Tibial nerve (tissue), 4 donors: ENCODE results near the gene SEMA5B. TPM values are rescaled to one million over a fixed set of nuclear protein-coding genes. Genes with fewer than 3 reads are reported as not detected.

Experiments
- DNase-seq, 2 donors: peaks; one replicate each; pipeline ENCODE4 v3.0.0-alpha.2; 2019; ENCODE audit warnings: low spot score in 2 of 2
- H3K27ac ChIP-seq, 4 donors: fragments of 200-600 bp; sonication (generic) in 3 of 4; one replicate each; pipeline ENCODE4 v1.5.1; 2017 to 2019; ENCODE audit warnings: mild to moderate bottlenecking in 1 of 4
- H3K27me3 ChIP-seq, 2 donors: fragments of 200-600 bp; sonication (generic) in 1 of 2; one replicate each; pipeline versions ENCODE4 v1.5.1 to v1.6.0; 2017 to 2019
- H3K36me3 ChIP-seq, 3 donors: fragments of 200-600 bp; sonication (generic); one replicate each; pipeline ENCODE4 v1.5.1; 2018 to 2019
- H3K4me1 ChIP-seq, 4 donors: fragments of 200-600 bp; sonication (generic) in 3 of 4; one replicate each; pipeline ENCODE4 v1.5.1; 2017 to 2019
- H3K4me3 ChIP-seq, 4 donors: fragments of 200-600 bp; sonication (generic) in 3 of 4; one replicate each; pipeline ENCODE4 v1.5.1; 2017 to 2019; ENCODE audit warnings: mild to moderate bottlenecking in 1 of 4, moderate library complexity in 1 of 4
- H3K9me3 ChIP-seq, 4 donors: fragments of 200-600 bp; sonication (generic) in 3 of 4; one replicate each; pipeline ENCODE4 v1.5.1; 2017 to 2019
- EP300 ChIP-seq, 2 donors: sonication (generic); formaldehyde crosslinking; IDR thresholded peaks; one replicate each; pipeline ENCODE4 v1.6.1; 2017; ENCODE audit warnings: antibody characterized with exemption in 2 of 2, mild to moderate bottlenecking in 1 of 2
- POLR2A ChIP-seq, 2 donors: fragments of 450-650 bp; IDR thresholded peaks; one replicate each; pipeline ENCODE4 v1.6.1; 2017; ENCODE audit warnings: antibody characterized with exemption in 2 of 2, mild to moderate bottlenecking in 2 of 2, moderate library complexity in 2 of 2
- WGBS, 2 donors: methylation state at CpG; one replicate each; pipeline ENCODE4 v1.1.5; 2018; 5-methylcytosine and 5-hydroxymethylcytosine counted together
- total RNA-seq, 4 donors: library from RNA; depleted of rRNA; stranded (reverse); fragments of >200 nt; gene quantifications; one replicate each; pipeline ENCODE4 v1.1.0, GENCODE V29; 2016
- TF ChIP-seq, protein P1 (sequence below), 5 experiments: fragments of 200-600 bp in 3 of 5; fragments of 450-650 bp in 2 of 5; sonication (generic) in 3 of 5; IDR thresholded peaks; one replicate each; pipeline ENCODE4 v1.5.1; 2016 to 2019; ENCODE audit warnings: antibody characterized with exemption in 5 of 5, mild to moderate bottlenecking in 3 of 5, moderate library complexity in 2 of 5

Gene SEMA5B
- total RNA-seq, 4 donors from 2014 or later, result 6.7 to 19.7 (median 13.1) TPM

DNA sequence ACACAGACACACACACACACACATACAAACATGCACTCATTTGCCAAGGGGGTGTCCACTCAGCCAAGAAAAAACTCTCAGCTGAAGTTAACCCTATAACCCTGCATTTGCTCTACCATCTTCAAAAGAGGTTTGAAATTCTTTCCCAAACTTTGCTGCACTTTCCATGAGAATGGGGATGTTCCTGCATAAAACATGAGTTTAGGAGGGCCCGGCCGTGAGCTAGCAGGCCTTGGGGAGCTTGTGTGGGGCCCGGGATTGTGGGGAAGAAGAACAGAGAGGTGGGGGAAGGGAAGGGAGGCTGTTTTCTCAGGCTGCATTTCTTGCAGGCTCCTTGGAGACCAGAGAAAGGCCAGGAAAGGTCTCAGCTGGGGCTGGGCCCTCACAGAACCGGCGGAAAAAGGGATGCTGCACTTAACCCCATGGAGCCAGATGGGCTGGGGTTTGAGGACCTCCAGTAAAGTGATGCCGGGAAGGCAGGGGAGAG is 40.8 kb downstream of the SEMA5B start:
- Histone ChIP-seq H3K27ac (no peak overlapping the region), H3K4me1 (peaks cover 0 to 30% (median 0%) of the 10 kb centered on the region in 4 donors), H3K4me3 (no peak overlapping the region), H3K27me3 (no peaks in the 10 kb centered on the region), H3K9me3 (no peaks in the 10 kb centered on the region), H3K36me3 (no peaks in the 10 kb centered on the region)
- 43 to 48% methylated on average over 6 of the region's 6 CpGs for WGBS, 2 donors
- no peak for TF ChIP-seq POLR2A (IDR thresholded peaks at IDR 0.05)
- TF ChIP-seq, protein P1, sequence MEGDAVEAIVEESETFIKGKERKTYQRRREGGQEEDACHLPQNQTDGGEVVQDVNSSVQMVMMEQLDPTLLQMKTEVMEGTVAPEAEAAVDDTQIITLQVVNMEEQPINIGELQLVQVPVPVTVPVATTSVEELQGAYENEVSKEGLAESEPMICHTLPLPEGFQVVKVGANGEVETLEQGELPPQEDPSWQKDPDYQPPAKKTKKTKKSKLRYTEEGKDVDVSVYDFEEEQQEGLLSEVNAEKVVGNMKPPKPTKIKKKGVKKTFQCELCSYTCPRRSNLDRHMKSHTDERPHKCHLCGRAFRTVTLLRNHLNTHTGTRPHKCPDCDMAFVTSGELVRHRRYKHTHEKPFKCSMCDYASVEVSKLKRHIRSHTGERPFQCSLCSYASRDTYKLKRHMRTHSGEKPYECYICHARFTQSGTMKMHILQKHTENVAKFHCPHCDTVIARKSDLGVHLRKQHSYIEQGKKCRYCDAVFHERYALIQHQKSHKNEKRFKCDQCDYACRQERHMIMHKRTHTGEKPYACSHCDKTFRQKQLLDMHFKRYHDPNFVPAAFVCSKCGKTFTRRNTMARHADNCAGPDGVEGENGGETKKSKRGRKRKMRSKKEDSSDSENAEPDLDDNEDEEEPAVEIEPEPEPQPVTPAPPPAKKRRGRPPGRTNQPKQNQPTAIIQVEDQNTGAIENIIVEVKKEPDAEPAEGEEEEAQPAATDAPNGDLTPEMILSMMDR (IDR thresholded peaks at IDR 0.05), result no peak
- no peak for TF ChIP-seq EP300 (IDR thresholded peaks at IDR 0.05)
- DNase-seq, result no peak

DNA sequence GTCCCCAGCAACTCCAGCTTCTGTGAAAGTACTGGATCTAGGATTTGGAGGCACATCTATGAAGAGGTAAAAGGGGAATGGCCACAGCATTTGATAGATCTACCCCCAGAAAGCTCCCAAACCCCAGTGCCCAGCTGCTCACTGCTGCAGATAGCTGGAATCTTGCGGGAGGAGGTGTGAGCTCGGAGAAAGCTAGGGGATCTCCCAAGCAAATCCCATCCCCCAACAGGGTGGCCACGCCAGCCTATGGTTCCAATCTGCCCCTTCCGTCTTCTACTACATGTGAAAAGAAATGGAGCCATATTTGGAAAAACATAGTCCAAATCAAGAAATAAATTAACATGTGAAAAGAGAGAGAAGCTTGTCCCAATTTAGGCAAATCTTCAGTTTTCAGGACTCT is 42.0 kb downstream of the SEMA5B start:
- 67 to 70% methylated on average over 4 of the region's 4 CpGs for WGBS, 2 donors
- Histone ChIP-seq H3K27me3 (no peaks in the 10 kb centered on the region), H3K36me3 (no peaks in the 10 kb centered on the region), H3K27ac (no peak overlapping the region), H3K9me3 (no peaks in the 10 kb centered on the region), H3K4me1 (peaks cover 0 to 30% (median 0%) of the 10 kb centered on the region in 4 donors), H3K4me3 (no peak overlapping the region)
- TF ChIP-seq EP300 (IDR thresholded peaks at IDR 0.05), result no peak
- DNase-seq, result no peak

DNA sequence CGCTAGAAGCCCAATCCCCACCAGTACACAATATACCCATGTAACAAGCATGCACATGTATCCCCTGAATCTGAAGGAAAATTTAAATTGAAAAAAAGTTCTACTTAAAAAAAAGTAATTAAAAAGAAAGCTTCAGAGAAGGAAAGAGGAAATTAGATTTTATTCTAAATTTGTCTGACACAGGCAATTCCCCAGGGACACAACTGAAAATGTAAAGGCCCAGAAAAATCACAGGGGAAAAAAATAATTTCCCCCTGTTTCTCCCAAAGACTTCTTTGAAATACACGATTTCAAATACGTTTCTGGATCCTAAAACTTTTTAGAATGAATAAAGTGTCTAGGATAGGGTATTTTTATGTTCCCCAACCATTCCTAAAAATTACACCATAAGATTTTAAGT is 42.9 kb downstream of the SEMA5B start:
- H3K36me3 ChIP-seq, result no peaks in the 10 kb centered on the region
- WGBS, 2 donors, result 80 to 86% methylated on average over 3 of the region's 3 CpGs
- no peak overlapping the region for H3K27ac ChIP-seq
- H3K27me3 ChIP-seq, result no peaks in the 10 kb centered on the region
- peaks cover 0 to 31% (median 0%) of the 10 kb centered on the region in 4 donors for H3K4me1 ChIP-seq
- no peak for DNase-seq
- H3K9me3 ChIP-seq, result no peaks in the 10 kb centered on the region
- no peak overlapping the region for H3K4me3 ChIP-seq
- no peak for TF ChIP-seq EP300 (IDR thresholded peaks at IDR 0.05)
- TF ChIP-seq, protein P1 (IDR thresholded peaks at IDR 0.05), result no peak
- no peak for TF ChIP-seq POLR2A (IDR thresholded peaks at IDR 0.05)

DNA sequence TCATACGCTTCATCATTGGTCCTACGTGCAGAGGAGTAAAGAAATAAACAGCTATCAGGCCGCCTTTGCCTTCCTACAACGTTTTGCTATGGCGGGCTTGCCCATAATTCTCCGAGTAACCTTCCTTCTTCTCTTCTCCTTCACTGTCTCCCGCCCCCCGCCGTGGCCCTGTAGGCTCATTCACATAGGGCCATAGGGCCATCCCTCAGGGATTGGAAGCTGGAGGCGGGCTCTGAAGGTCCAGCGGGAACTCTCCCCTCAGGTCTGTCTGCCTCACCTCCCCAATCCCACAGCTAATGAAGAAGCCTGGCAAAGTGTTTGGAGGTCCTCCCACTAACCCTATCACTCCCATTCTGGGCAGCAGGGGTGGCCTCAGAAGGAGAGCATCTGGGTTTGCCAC is 43.6 kb downstream of the SEMA5B start:
- no peak for TF ChIP-seq POLR2A (IDR thresholded peaks at IDR 0.05)
- TF ChIP-seq, protein P1 (IDR thresholded peaks at IDR 0.05), result no peak
- TF ChIP-seq EP300 (IDR thresholded peaks at IDR 0.05), result no peak
- 85 to 88% methylated on average over 11 of the region's 11 CpGs for WGBS, 2 donors
- DNase-seq, result no peak
- H3K9me3 ChIP-seq, result no peaks in the 10 kb centered on the region
- no peaks in the 10 kb centered on the region for H3K36me3 ChIP-seq
- H3K27me3 ChIP-seq, result no peaks in the 10 kb centered on the region
- H3K4me3 ChIP-seq, result no peak overlapping the region
- H3K27ac ChIP-seq, result no peak overlapping the region
- peaks cover 0 to 35% (median 0%) of the 10 kb centered on the region in 4 donors for H3K4me1 ChIP-seq

DNA sequence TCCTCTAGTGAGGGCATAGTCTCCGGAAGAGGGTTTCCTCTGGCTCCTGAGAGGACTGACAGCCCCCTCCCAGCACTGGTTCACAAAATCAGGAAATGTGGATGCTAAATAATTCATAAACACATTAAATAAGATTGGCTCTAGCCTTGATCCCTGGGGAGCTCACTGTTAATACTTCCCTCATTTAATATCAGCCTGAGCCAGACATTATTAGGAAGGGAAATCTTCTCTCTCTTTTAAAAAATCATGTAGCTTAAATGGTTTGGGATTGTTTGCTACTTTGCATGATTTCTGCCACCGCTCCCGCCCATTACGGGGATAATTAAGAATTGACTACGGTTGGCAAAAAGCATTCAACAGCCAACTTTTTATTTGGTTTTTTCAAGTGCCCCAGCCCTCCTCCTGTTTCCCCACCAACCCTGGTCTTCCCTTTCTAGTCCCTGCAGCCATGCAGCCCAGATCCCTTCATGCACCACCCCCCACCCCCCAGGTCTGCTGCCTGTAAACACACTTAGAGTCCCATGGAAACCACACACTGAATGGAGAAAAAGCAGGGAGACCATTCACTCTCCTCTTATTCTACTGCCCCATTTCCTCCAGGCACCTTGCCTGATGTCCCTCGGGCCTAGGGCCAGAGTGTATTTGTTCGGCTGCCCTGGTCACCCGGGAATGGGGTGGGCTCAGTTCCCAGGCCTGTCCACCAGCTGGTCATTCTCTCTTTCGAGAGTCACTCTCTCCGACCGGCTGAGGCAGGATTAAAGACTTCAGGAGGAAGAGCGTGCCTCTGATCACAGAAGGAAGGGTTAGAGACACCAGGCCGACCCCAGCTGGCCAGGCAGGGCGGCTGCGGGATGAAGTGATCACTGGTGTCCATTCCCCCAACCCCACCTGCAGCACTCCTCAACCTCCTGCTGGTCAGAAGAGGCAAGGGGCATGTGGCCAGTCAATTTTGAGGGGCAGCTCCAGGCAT is 45.1 kb downstream of the SEMA5B start:
- H3K27ac ChIP-seq, result no peak overlapping the region
- no peaks in the 10 kb centered on the region for H3K36me3 ChIP-seq
- H3K4me1 ChIP-seq, result peaks cover 0 to 34% (median 1%) of the 10 kb centered on the region in 4 donors
- WGBS, 2 donors, result 63% methylated on average over 15 of the region's 15 CpGs
- H3K27me3 ChIP-seq, result no peaks in the 10 kb centered on the region
- no peak for DNase-seq
- TF ChIP-seq, protein P1 (IDR thresholded peaks at IDR 0.05), result no peak
- no peak for TF ChIP-seq POLR2A (IDR thresholded peaks at IDR 0.05)
- no peak for TF ChIP-seq EP300 (IDR thresholded peaks at IDR 0.05)
- no peak overlapping the region for H3K4me3 ChIP-seq
- no peaks in the 10 kb centered on the region for H3K9me3 ChIP-seq
